Liver (tissue), 9 donors: ENCODE data around the gene TIGD2. TPM values are rescaled to one million over a fixed set of nuclear protein-coding genes. Genes with fewer than 3 reads are reported as not detected.

Experiments used
- DNase-seq: peaks from one replicate; pipeline ENCODE4 v3.0.0-alpha.2; 2017; ENCODE audit warnings: low spot score
- H3K27ac ChIP-seq, 2 donors: one replicate each; pipeline ENCODE4 v1.7.0; 2013; ENCODE audit warnings: inconsistent platforms in 2 of 2, low read length in 2 of 2, control low read depth in 1 of 2, low read depth in 1 of 2, mild to moderate bottlenecking in 1 of 2
- H3K27me3 ChIP-seq, 4 donors: one replicate each; pipeline versions ENCODE4 v1.6.1 to v1.7.0; 2013; ENCODE audit warnings: low read length in 3 of 4, inconsistent platforms in 1 of 4, mild to moderate bottlenecking in 1 of 4, moderate library complexity in 1 of 4; ENCODE audit not compliant: control insufficient read depth in 4 of 4, insufficient read depth in 4 of 4
- H3K36me3 ChIP-seq, 4 donors: one replicate each; pipeline versions ENCODE4 v1.6.1 to v1.7.0; 2013; ENCODE audit warnings: low read length in 3 of 4, mild to moderate bottlenecking in 3 of 4, low read depth in 1 of 4, moderate library complexity in 1 of 4; ENCODE audit not compliant: control insufficient read depth in 4 of 4, insufficient read depth in 3 of 4
- H3K4me1 ChIP-seq, 4 donors: one replicate each; pipeline versions ENCODE4 v1.6.1 to v1.7.0; 2013; ENCODE audit warnings: low read length in 3 of 4, mild to moderate bottlenecking in 3 of 4, moderate library complexity in 1 of 4; ENCODE audit not compliant: control insufficient read depth in 4 of 4, insufficient read depth in 4 of 4
- H3K4me3 ChIP-seq, 3 donors: one replicate each; pipeline versions ENCODE4 v1.6.1 to v1.7.0; 2013; ENCODE audit warnings: low read length in 3 of 3, control low read depth in 1 of 3, low read depth in 1 of 3, mild to moderate bottlenecking in 1 of 3
- H3K9ac ChIP-seq, 2 donors: one replicate each; pipeline ENCODE4 v1.7.0; 2013; ENCODE audit warnings: low read length in 2 of 2, mild to moderate bottlenecking in 2 of 2, moderate library complexity in 2 of 2, control low read depth in 1 of 2, low read depth in 1 of 2
- H3K9me3 ChIP-seq, 4 donors: one replicate each; pipeline versions ENCODE4 v1.6.1 to v1.7.0; 2013; ENCODE audit warnings: low read length in 3 of 4; ENCODE audit not compliant: control insufficient read depth in 4 of 4
- ATF3 ChIP-seq: IDR thresholded peaks from 2 replicates; pipeline ENCODE4 v1.6.1; 2016; ENCODE audit warnings: antibody characterized with exemption
- CTCF ChIP-seq: fragments of 150-350 bp; IDR thresholded peaks from 2 replicates; pipeline ENCODE4 v1.5.1; 2017; ENCODE audit warnings: improper control_type of control experiment, low read depth, low read length; ENCODE audit not compliant: missing input control
- EGR1 ChIP-seq, 2 donors: IDR thresholded peaks; 2 replicates each; pipeline ENCODE4 v1.6.1; 2016 to 2018; ENCODE audit warnings: antibody characterized with exemption in 2 of 2, low read depth in 2 of 2
- FOXA1 ChIP-seq: IDR thresholded peaks from 2 replicates; pipeline ENCODE4 v1.6.1; 2016; ENCODE audit warnings: antibody characterized with exemption
- FOXA2 ChIP-seq: IDR thresholded peaks from 2 replicates; pipeline ENCODE4 v1.6.1; 2016; ENCODE audit warnings: antibody characterized with exemption
- GABPA ChIP-seq, 2 donors: IDR thresholded peaks in 1 of 2; conservative IDR thresholded peaks in 1 of 2; 2 replicates each; pipeline ENCODE4 v1.6.1; 2016; ENCODE audit warnings: antibody characterized with exemption in 2 of 2, mild to moderate bottlenecking in 1 of 2, moderate library complexity in 1 of 2
- HNF4A ChIP-seq, 2 donors: conservative IDR thresholded peaks; 2 replicates each; pipeline ENCODE4 v1.6.1; 2016; ENCODE audit warnings: antibody characterized with exemption in 2 of 2, mild to moderate bottlenecking in 2 of 2
- HNF4G ChIP-seq: IDR thresholded peaks from 2 replicates; pipeline ENCODE4 v1.6.1; 2016; ENCODE audit warnings: antibody characterized with exemption
- JUND ChIP-seq, 2 donors: IDR thresholded peaks; 2 replicates each; pipeline ENCODE4 v1.6.1; 2016; ENCODE audit warnings: antibody characterized with exemption in 2 of 2
- MAX ChIP-seq: IDR thresholded peaks from 2 replicates; pipeline ENCODE4 v1.6.1; 2016; ENCODE audit warnings: antibody characterized with exemption
- NR2F2 ChIP-seq: IDR thresholded peaks from 2 replicates; pipeline ENCODE4 v1.6.1; 2016; ENCODE audit warnings: antibody characterized with exemption
- RAD21 ChIP-seq, 2 donors: IDR thresholded peaks; 2 replicates each; pipeline ENCODE4 v1.6.1; 2016; ENCODE audit warnings: antibody characterized with exemption in 2 of 2, mild to moderate bottlenecking in 2 of 2
- REST ChIP-seq: IDR thresholded peaks from 2 replicates; pipeline ENCODE4 v1.6.1; 2016; ENCODE audit warnings: antibody characterized with exemption, mild to moderate bottlenecking
- RXRA ChIP-seq, 2 donors: IDR thresholded peaks; 2 replicates each; pipeline ENCODE4 v1.6.1; 2017 to 2018; ENCODE audit warnings: antibody characterized with exemption in 2 of 2, mild to moderate bottlenecking in 1 of 2
- SP1 ChIP-seq: IDR thresholded peaks from 2 replicates; pipeline ENCODE4 v1.6.1; 2018; ENCODE audit warnings: antibody characterized with exemption, mild to moderate bottlenecking
- TAF1 ChIP-seq: conservative IDR thresholded peaks from 2 replicates; pipeline ENCODE4 v1.6.1; 2016; ENCODE audit warnings: antibody characterized with exemption, mild to moderate bottlenecking
- YY1 ChIP-seq: IDR thresholded peaks from 2 replicates; pipeline ENCODE4 v1.6.1; 2016; ENCODE audit warnings: antibody characterized with exemption, mild to moderate bottlenecking
- ZBTB33 ChIP-seq: IDR thresholded peaks from 2 replicates; pipeline ENCODE4 v1.6.1; 2016; ENCODE audit warnings: antibody characterized with exemption
- WGBS: extraction: QIAGEN DNeasy Blood & Tissue Kit; methylation state at CpG from one replicate; pipeline ENCODE4 v1.1.7; 2013; 5-methylcytosine and 5-hydroxymethylcytosine counted together
- polyA plus RNA-seq, 2 donors: library from polyadenylated mRNA; stranded (reverse) in 1 of 2; unstranded in 1 of 2; fragments of 200-250 nt in 1 of 2; fragments of >200 nt in 1 of 2; fragmentation: Nextera tagmentation in 1 of 2; extraction: Ambion mirVana in 1 of 2; gene quantifications; one replicate each; pipeline versions ENCODE4 v1.2.1 to v1.2.3, GENCODE V29; 2013 to 2015
- total RNA-seq, 2 donors: library from RNA; depleted of rRNA; stranded (reverse); fragments of >200 nt; gene quantifications; one replicate each; pipeline ENCODE4 v1.2.3, GENCODE V29; 2014
- donor health status: healthy.
- donor health status: healthy.
- donor health status: healthy.
- donor health status: healthy.
- donor health status: healthy.

TIGD2 gene
- total and polyA plus RNA-seq, 4 donors: 6.4 to 21.7 (median 9.8) TPM

- Histone ChIP-seq H3K9ac (no peak overlapping the region), H3K27me3 (no peaks in the 10 kb centered on the region), H3K27ac (no peak overlapping the region), H3K4me1 (peaks cover 0 to 13% (median 6%) of the 10 kb centered on the region in 4 donors), H3K9me3 (no peaks in the 10 kb centered on the region), H3K36me3 (no peaks in the 10 kb centered on the region), H3K4me3 (no peak overlapping the region)
- no peak for DNase-seq
- WGBS: 58% methylated on average over 5 of the region's 5 CpGs
- TF ChIP-seq RAD21 (IDR thresholded peaks at IDR 0.05) (no peak), TAF1 (no peak), HNF4A (conservative IDR thresholded peaks at IDR 0.05) (peak in 1 of 2 donors; percentile 8), GABPA (IDR thresholded peaks at IDR 0.05 in 1 of 2, conservative IDR thresholded peaks at IDR 0.05 in 1 of 2) (no peak)
Measured at GRCh38 chr4:89123451-89123851, 12.1 kb downstream of the TIGD2 start.

GRCh38 chr4:89125901-89126782 lies 14.8 kb downstream of the TIGD2 start:
- WGBS: 92% methylated on average over 3 of the region's 3 CpGs
- no peaks in the 10 kb centered on the region for H3K36me3 ChIP-seq
- H3K27me3 ChIP-seq: no peaks in the 10 kb centered on the region
- no peaks in the 10 kb centered on the region for H3K9me3 ChIP-seq
- H3K4me3 ChIP-seq: no peak overlapping the region
- H3K27ac ChIP-seq: no peak overlapping the region
- H3K4me1 ChIP-seq: peaks cover 0 to 13% (median 6%) of the 10 kb centered on the region in 4 donors
- DNase-seq: no peak
- TF ChIP-seq SP1: no peak
- no peak for TF ChIP-seq RAD21 (IDR thresholded peaks at IDR 0.05)
- TF ChIP-seq EGR1 (IDR thresholded peaks at IDR 0.05; ENCODE audit: low read depth in 2 of 2): no peak
- no peak for TF ChIP-seq FOXA2
- TF ChIP-seq YY1: no peak
- no peak for TF ChIP-seq TAF1
- TF ChIP-seq RXRA (IDR thresholded peaks at IDR 0.05): no peak
- no peak for TF ChIP-seq HNF4A (conservative IDR thresholded peaks at IDR 0.05)
- TF ChIP-seq HNF4G: no peak
- TF ChIP-seq JUND (IDR thresholded peaks at IDR 0.05): no peak
- TF ChIP-seq NR2F2: no peak
- TF ChIP-seq REST: no peak
- TF ChIP-seq FOXA1: no peak
- no peak for TF ChIP-seq GABPA (IDR thresholded peaks at IDR 0.05 in 1 of 2, conservative IDR thresholded peaks at IDR 0.05 in 1 of 2)
- no peak for TF ChIP-seq CTCF
- no peak for TF ChIP-seq ATF3
- TF ChIP-seq MAX: no peak
- no peak for TF ChIP-seq ZBTB33
- H3K9ac ChIP-seq: no peak overlapping the region
